H9 (cell line): ENCODE measurements around the gene TRABD2B. TPM values are rescaled to one million over a fixed set of nuclear protein-coding genes. Genes with fewer than 3 reads are reported as not detected.

Experiments
- DNase-seq: peaks from one replicate; pipeline ENCODE4 v3.0.0-alpha.2; 2017
- H2AFZ ChIP-seq: one replicate; pipeline ENCODE4 v1.6.1; 2013; ENCODE audit warnings: mild to moderate bottlenecking, low read length, control low read depth, moderate library complexity
- H2AK5ac ChIP-seq: 2 replicates; pipeline ENCODE4 v1.6.1; 2013; ENCODE audit warnings: low read length, control low read depth, mixed read lengths; ENCODE audit not compliant: insufficient read length
- H2BK120ac ChIP-seq: one replicate; pipeline ENCODE4 v1.6.1; 2013; ENCODE audit warnings: low read depth, mild to moderate bottlenecking, low read length, control low read depth, inconsistent platforms; ENCODE audit not compliant: poor library complexity, severe bottlenecking
- H2BK12ac ChIP-seq: 2 replicates; pipeline ENCODE4 v1.6.1; 2013; ENCODE audit warnings: low read length, control low read depth, mixed read lengths, low read depth; ENCODE audit not compliant: insufficient read length
- H2BK15ac ChIP-seq: 2 replicates; pipeline ENCODE4 v1.6.1; 2013; ENCODE audit warnings: low read depth, low read length, control low read depth
- H2BK20ac ChIP-seq: one replicate; pipeline ENCODE4 v1.6.1; 2013; ENCODE audit warnings: low read depth, mild to moderate bottlenecking, low read length, control low read depth, inconsistent platforms; ENCODE audit not compliant: poor library complexity, severe bottlenecking
- H2BK5ac ChIP-seq: 2 replicates; pipeline ENCODE4 v1.6.1; 2013; ENCODE audit warnings: low read length, control low read depth, mixed read lengths; ENCODE audit not compliant: insufficient read length
- H3K14ac ChIP-seq: 2 replicates; pipeline ENCODE4 v1.6.1; 2013; ENCODE audit warnings: low read length, control low read depth; ENCODE audit not compliant: insufficient read depth
- H3K18ac ChIP-seq: 2 replicates; pipeline ENCODE4 v1.6.1; 2013; ENCODE audit warnings: low read depth, mild to moderate bottlenecking, mixed read lengths, low read length, control low read depth; ENCODE audit not compliant: insufficient read length
- H3K23ac ChIP-seq: 2 replicates; pipeline ENCODE4 v1.6.1; 2013; ENCODE audit warnings: low read length, control low read depth, mixed read lengths, low read depth; ENCODE audit not compliant: insufficient read length
- H3K23me2 ChIP-seq: 2 replicates; pipeline ENCODE4 v1.6.1; 2013; ENCODE audit warnings: low read depth, mild to moderate bottlenecking, mixed read lengths, low read length, control low read depth; ENCODE audit not compliant: insufficient read length, poor library complexity, severe bottlenecking
- H3K27ac ChIP-seq: 2 replicates; pipeline ENCODE4 v1.5.1; 2013; ENCODE audit warnings: low read length, control low read depth, mixed read lengths, low read depth; ENCODE audit not compliant: insufficient read length
- H3K27me3 ChIP-seq: 2 replicates; pipeline ENCODE4 v1.6.1; 2013; ENCODE audit warnings: low read length, control low read depth, inconsistent platforms; ENCODE audit not compliant: insufficient read depth
- H3K4ac ChIP-seq: 2 replicates; pipeline ENCODE4 v1.6.1; 2013; ENCODE audit warnings: low read depth, mild to moderate bottlenecking, control low read depth, inconsistent platforms, low read length, moderate library complexity
- H3K4me1 ChIP-seq: 2 replicates; pipeline ENCODE4 v1.6.1; 2013; ENCODE audit warnings: low read length, control low read depth, inconsistent platforms; ENCODE audit not compliant: insufficient read depth
- H3K4me2 ChIP-seq: 2 replicates; pipeline ENCODE4 v1.6.1; 2013; ENCODE audit warnings: low read length, control low read depth, mixed read lengths; ENCODE audit not compliant: insufficient read length, insufficient read depth
- H3K56ac ChIP-seq: 2 replicates; pipeline ENCODE4 v1.6.1; 2013; ENCODE audit warnings: low read depth, mild to moderate bottlenecking, mixed read lengths, low read length, control low read depth; ENCODE audit not compliant: insufficient read length
- H3K79me1 ChIP-seq: 2 replicates; pipeline ENCODE4 v1.6.1; 2013; ENCODE audit warnings: low read depth, mild to moderate bottlenecking, moderate library complexity, low read length, control low read depth, inconsistent platforms; ENCODE audit not compliant: insufficient read depth, poor library complexity, severe bottlenecking
- H3K79me2 ChIP-seq: 2 replicates; pipeline ENCODE4 v1.6.1; 2013; ENCODE audit warnings: low read length, control low read depth, inconsistent platforms; ENCODE audit not compliant: insufficient read depth
- H3K9ac ChIP-seq: 2 replicates; pipeline ENCODE4 v1.6.1; 2013; ENCODE audit warnings: low read length, control low read depth, mixed read lengths; ENCODE audit not compliant: insufficient read length; ENCODE audit errors: extremely low read depth
- H3K9me3 ChIP-seq: one replicate; pipeline ENCODE4 v1.6.1; 2013; ENCODE audit warnings: low read depth, low read length, inconsistent platforms; ENCODE audit not compliant: control insufficient read depth
- H3T11ph ChIP-seq: one replicate; pipeline ENCODE4 v1.6.1; 2013; ENCODE audit warnings: mild to moderate bottlenecking, low read length, control low read depth, inconsistent platforms
- H4K20me1 ChIP-seq: one replicate; pipeline ENCODE4 v1.6.1; 2013; ENCODE audit not compliant: control insufficient read depth, insufficient read length, insufficient read depth
- H4K5ac ChIP-seq: 2 replicates; pipeline ENCODE4 v1.6.1; 2013; ENCODE audit warnings: low read depth, mild to moderate bottlenecking, mixed read lengths, low read length, control low read depth; ENCODE audit not compliant: insufficient read length
- H4K8ac ChIP-seq: replicated peaks from 2 replicates; pipeline ENCODE4 v1.6.1; 2013; ENCODE audit warnings: low read length, control low read depth, mixed read lengths, low read depth; ENCODE audit not compliant: insufficient read length
- H4K91ac ChIP-seq: 2 replicates; pipeline ENCODE4 v1.6.1; 2013; ENCODE audit warnings: low read depth, mild to moderate bottlenecking, moderate library complexity, mixed read lengths, low read length, control low read depth; ENCODE audit not compliant: insufficient read length
- H3K27ac Mint-ChIP-seq, 3 experiments: 2 replicates in 2 of 3; 3 replicates in 1 of 3; pipeline ENCODE4 v1.8.0; 2020 to 2021; ENCODE audit warnings: mixed read lengths in 3 of 3, mild to moderate bottlenecking in 1 of 3, moderate library complexity in 1 of 3
- H3K27me3 Mint-ChIP-seq: 2 replicates; pipeline ENCODE4 v1.8.0; 2021; ENCODE audit warnings: low read depth, mild to moderate bottlenecking, moderate library complexity, mixed read lengths
- H3K36me3 Mint-ChIP-seq, 3 experiments: 2 replicates in 2 of 3; 3 replicates in 1 of 3; pipeline ENCODE4 v1.8.0; 2020 to 2021; ENCODE audit warnings: low read depth in 3 of 3, mixed read lengths in 3 of 3; ENCODE audit not compliant: insufficient read depth in 1 of 3
- H3K4me1 Mint-ChIP-seq, 2 experiments: 2 replicates each; pipeline ENCODE4 v1.8.0; 2020; ENCODE audit warnings: mixed read lengths in 2 of 2
- H3K4me3 Mint-ChIP-seq, 2 experiments: 2 replicates in 1 of 2; 3 replicates in 1 of 2; pipeline ENCODE4 v1.8.0; 2020 to 2021; ENCODE audit warnings: mild to moderate bottlenecking in 2 of 2, mixed read lengths in 2 of 2, moderate library complexity in 1 of 2
- H3K9me3 Mint-ChIP-seq, 2 experiments: 2 replicates in 1 of 2; 3 replicates in 1 of 2; pipeline ENCODE4 v1.8.0; 2020; ENCODE audit warnings: mild to moderate bottlenecking in 2 of 2, mixed read lengths in 2 of 2, moderate library complexity in 1 of 2
- CTCF ChIP-seq: fragments of 200-600 bp; sonication (generic); conservative IDR thresholded peaks from 3 replicates; pipeline ENCODE4 v1.8.0; 2021; ENCODE audit warnings: antibody characterized with exemption, mild to moderate bottlenecking
- WGBS: extraction: QIAGEN DNeasy Blood & Tissue Kit; methylation state at CpG from one replicate; pipeline ENCODE4 v1.1.7; 2013; ENCODE audit warnings: missing lambda C conversion rate, low lambda C conversion rate, mixed read lengths; ENCODE audit not compliant: insufficient read length; ENCODE audit errors: extremely low coverage; 5-methylcytosine and 5-hydroxymethylcytosine counted together
- total RNA-seq: library from RNA; stranded (reverse); gene quantifications from 2 replicates; pipeline ENCODE4 v1.2.1, GENCODE V29; 2021

The TRABD2B gene
- total RNA-seq, 1 experiment from 2014 or later: 2.3 TPM

DNA sequence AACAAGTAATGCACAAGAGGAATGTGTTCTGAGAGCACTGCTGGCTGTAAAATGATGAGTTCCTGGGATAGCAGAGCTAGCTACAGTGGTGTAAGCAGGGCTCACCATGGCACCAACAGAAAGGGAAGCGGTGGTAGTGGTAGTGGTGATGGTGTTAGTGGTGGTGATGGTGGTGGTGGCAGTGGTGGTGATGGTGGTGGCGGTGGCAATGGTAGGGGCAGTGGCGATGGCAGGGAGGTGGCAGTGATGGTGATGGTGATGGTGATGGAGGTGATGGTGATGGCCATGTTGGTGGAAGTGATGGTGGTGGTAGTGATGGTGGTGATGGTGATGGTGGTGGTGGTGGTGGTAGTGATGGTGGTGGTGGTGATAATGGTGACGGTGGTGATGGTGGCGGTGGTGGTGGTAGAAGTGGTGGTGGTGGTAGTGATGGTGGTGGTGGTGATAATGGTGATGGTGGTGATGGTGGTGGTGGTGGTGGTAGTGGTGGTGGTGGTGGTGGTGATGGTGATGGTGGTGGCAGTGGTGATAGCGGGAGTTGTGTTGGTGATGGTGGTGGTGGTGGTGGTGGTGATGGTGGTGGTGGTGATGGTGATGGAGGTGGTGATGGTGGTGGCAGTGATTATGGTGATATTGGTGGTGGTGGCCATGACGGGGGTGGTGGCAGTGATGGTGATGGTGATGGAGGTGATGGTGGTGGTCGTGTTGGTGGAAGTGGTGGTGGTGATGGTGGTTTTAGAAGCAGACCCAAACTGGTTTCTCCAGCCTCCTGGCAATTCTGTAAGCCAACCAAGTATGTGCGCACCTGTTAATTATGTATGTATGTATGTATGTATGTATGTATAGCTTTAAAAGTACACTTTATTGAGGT lies 254.1 kb downstream of the TRABD2B start:
- H3K27ac ChIP-seq: no peak overlapping the region
- no peak overlapping the region for H4K91ac ChIP-seq
- no peak overlapping the region for H3T11ph ChIP-seq
- H2BK15ac ChIP-seq: no peak overlapping the region
- H3K23me2 ChIP-seq: no peaks in the 10 kb centered on the region
- no peak overlapping the region for H3K9ac ChIP-seq
- no peak overlapping the region for H2BK20ac ChIP-seq
- H2AK5ac ChIP-seq: no peak overlapping the region
- H3K9me3 ChIP-seq: no peaks in the 10 kb centered on the region
- no peak overlapping the region for H2BK120ac ChIP-seq
- H3K79me1 ChIP-seq: no peaks in the 10 kb centered on the region
- peaks cover 8% of the 10 kb centered on the region in 2 experiments; a peak in 4 of 5 replicates for H3K9me3 Mint-ChIP-seq
- H3K4me1 Mint-ChIP-seq: no peaks in the 10 kb centered on the region; a peak in 1 of 4 replicates
- H3K4me2 ChIP-seq: no peak overlapping the region
- no peaks in the 10 kb centered on the region for H3K27me3 ChIP-seq
- H2BK5ac ChIP-seq: no peak overlapping the region
- no peak overlapping the region for H3K4ac ChIP-seq
- no peak for TF ChIP-seq CTCF
- H3K4me3 Mint-ChIP-seq: no peak overlapping the region
- no peaks in the 10 kb centered on the region for H4K20me1 ChIP-seq
- no peak for DNase-seq
- H3K56ac ChIP-seq: no peak overlapping the region
- H2BK12ac ChIP-seq: no peak overlapping the region
- no peaks in the 10 kb centered on the region for H3K4me1 ChIP-seq
- no peak overlapping the region for H2AFZ ChIP-seq
- H3K14ac ChIP-seq: no peak overlapping the region
- H3K27me3 Mint-ChIP-seq: peaks cover 49% of the 10 kb centered on the region
- H3K18ac ChIP-seq: no peak overlapping the region
- H3K23ac ChIP-seq: no peak overlapping the region
- no peaks in the 10 kb centered on the region for H3K79me2 ChIP-seq
- WGBS: no CpG with 5 or more reads among the region's 9 CpGs
- H3K27ac Mint-ChIP-seq: no peak overlapping the region
- no peak overlapping the region for H4K8ac ChIP-seq
- no peak overlapping the region for H4K5ac ChIP-seq
- H3K36me3 Mint-ChIP-seq: peaks cover 0 to 1% (median 0%) of the 10 kb centered on the region in 3 experiments; a peak in 1 of 7 replicates
